ENCODE data around the gene CRY2.

DNA sequence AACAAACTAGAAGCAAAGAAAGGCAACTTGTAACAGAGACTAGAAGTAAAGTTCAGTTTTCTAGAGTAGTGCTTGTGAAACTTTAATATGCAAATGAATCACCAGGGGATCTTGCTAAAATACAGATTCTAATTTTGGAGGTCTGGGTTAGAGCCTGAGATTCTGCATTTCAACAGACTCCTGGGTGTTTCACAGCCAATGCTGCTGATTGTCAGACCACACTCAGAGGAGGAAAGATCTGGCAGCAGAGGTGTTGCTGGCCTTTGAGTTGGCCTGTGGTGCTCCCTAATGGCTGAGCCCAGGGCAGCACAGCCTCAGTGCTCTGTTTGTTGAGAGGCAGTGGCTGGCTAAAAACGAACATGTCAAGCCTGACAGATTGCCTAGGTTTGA, 5.4 kb downstream of the CRY2 start:
- TF ChIP-seq CTCF (conservative IDR thresholded peaks at IDR 0.05 in 1 of 2, IDR thresholded peaks at IDR 0.05 in 1 of 2; ENCODE audit: extremely low read depth in 1 of 2, insufficient read depth in 1 of 2, low read depth in 1 of 2, low read length in 2 of 2) (no peak), EZH2 (IDR thresholded peaks at IDR 0.05; ENCODE audit: borderline replicate concordance, low read length) (no peak)
